ENCODE measurements around the gene PCSK9. TPM values are rescaled to one million over a fixed set of nuclear protein-coding genes. Genes with fewer than 3 reads are reported as not detected.
A peak's percentile ranks its signal among the peaks of the same experiment; 100 is the strongest.

Gene PCSK9
- total RNA-seq, 2 donors from 2014 or later, result 0.21 to 0.27 TPM

DNA sequence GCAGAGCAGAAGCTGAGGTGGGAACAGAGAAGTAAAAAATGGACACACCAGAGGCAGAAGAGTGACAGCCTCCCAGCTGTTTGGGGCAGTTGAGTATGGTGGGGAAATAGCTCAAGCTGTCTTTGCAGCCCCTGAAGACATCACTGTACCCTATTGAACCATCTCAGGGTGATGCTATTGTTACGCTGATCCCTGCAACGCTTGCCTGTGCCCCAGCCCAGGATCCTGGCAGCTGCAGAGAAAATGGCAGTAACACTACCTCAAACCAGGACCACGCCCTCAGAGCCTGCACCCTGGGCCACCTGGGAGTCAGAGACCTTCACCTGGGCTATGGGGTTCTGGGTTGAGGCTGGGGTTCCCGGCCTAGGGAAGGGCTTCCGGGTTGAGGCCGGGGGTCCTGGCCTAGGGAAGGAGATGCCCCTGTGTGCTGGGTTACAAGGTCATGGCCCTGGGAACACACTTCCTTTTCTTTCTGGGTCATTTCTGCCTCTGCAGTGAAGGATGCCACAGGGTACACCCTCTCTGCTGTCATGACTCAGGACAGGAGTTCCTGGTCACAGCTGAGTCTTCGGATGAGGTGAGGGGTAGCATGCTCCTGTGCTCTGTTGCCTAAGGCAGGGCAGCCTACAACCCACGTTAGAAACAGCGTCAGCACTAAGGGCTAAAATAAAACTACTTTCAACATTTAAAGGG is 29.0 kb upstream of the PCSK9 start:
- H3K9me3 ChIP-seq, result no peaks in the 10 kb centered on the region
- H3K4me1 ChIP-seq (ENCODE audit: control insufficient read depth in 1 of 2, low read depth in 2 of 2), result no peaks in the 10 kb centered on the region
- DNase-seq (ENCODE audit: low spot score) (no peak), ATAC-seq (ENCODE audit: insufficient number of reproducible peaks, low FRiP score, low read depth) (no peak)
- no peaks in the 10 kb centered on the region for H3K36me3 ChIP-seq
- H3K27ac ChIP-seq, result no peak overlapping the region
- TF ChIP-seq, protein P1, sequence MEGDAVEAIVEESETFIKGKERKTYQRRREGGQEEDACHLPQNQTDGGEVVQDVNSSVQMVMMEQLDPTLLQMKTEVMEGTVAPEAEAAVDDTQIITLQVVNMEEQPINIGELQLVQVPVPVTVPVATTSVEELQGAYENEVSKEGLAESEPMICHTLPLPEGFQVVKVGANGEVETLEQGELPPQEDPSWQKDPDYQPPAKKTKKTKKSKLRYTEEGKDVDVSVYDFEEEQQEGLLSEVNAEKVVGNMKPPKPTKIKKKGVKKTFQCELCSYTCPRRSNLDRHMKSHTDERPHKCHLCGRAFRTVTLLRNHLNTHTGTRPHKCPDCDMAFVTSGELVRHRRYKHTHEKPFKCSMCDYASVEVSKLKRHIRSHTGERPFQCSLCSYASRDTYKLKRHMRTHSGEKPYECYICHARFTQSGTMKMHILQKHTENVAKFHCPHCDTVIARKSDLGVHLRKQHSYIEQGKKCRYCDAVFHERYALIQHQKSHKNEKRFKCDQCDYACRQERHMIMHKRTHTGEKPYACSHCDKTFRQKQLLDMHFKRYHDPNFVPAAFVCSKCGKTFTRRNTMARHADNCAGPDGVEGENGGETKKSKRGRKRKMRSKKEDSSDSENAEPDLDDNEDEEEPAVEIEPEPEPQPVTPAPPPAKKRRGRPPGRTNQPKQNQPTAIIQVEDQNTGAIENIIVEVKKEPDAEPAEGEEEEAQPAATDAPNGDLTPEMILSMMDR (IDR thresholded peaks at IDR 0.05), result no peak
- no peaks in the 10 kb centered on the region for H3K27me3 ChIP-seq (replicated peaks; ENCODE audit: insufficient read depth)
- no peak overlapping the region for H3K4me3 ChIP-seq

DNA sequence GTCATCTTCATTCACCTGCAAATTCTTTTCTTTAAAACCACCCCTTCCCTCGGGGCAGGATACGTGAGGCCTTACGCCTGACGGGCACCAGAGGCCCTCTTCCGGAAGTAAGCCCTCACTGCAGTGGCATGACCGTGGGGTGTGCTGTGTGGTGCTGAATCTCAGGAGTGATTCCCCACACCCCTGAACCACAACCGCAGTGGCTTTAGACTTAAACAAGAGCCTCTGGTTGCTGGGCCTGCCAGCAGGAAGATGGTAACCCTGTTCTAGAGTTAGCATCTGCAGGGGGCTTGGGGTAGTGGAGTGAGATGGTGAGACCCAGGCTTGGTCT is 28.5 kb upstream of the PCSK9 start:
- Histone ChIP-seq H3K36me3 (no peaks in the 10 kb centered on the region), H3K9me3 (no peaks in the 10 kb centered on the region), H3K4me3 (no peak overlapping the region), H3K4me1 (ENCODE audit: control insufficient read depth in 1 of 2, low read depth in 2 of 2) (peaks cover 0 to 5% of the 10 kb centered on the region in 2 donors), H3K27me3 (replicated peaks; ENCODE audit: insufficient read depth) (no peaks in the 10 kb centered on the region), H3K27ac (no peak overlapping the region)
- no peak for ATAC-seq (ENCODE audit: insufficient number of reproducible peaks, low FRiP score, low read depth)
- TF ChIP-seq, protein P1 (IDR thresholded peaks at IDR 0.05), result no peak
- no peak for DNase-seq (ENCODE audit: low spot score)

DNA sequence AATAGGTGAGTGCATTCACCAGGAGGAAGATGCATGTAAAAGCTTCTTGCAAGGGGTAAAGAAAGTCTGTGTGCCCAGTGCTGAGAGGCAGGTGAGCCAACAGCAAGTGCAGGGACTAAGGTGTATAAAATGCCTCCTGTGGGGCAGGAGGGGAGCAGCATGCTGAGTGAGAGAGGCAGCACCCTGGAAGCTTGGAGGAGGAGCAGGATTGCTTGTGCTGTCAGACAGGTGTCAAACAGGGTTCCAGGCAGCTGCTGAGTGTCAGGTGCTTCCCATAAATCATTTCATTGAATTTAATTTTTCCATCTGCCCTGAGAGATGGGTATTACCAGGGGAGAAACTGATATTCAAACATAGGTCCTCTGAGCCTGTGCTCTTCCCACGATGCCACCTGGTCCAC is 26.7 kb upstream of the PCSK9 start:
- peaks cover 0 to 7% of the 10 kb centered on the region in 2 donors for H3K4me1 ChIP-seq (ENCODE audit: control insufficient read depth in 1 of 2, low read depth in 2 of 2)
- no peak overlapping the region for H3K4me3 ChIP-seq
- ATAC-seq (ENCODE audit: insufficient number of reproducible peaks, low FRiP score, low read depth) (no peak), DNase-seq (ENCODE audit: low spot score) (no peak)
- H3K27me3 ChIP-seq (replicated peaks; ENCODE audit: insufficient read depth), result no peaks in the 10 kb centered on the region
- no peaks in the 10 kb centered on the region for H3K9me3 ChIP-seq
- H3K27ac ChIP-seq, result no peak overlapping the region
- H3K36me3 ChIP-seq, result no peaks in the 10 kb centered on the region
- TF ChIP-seq, protein P1 (IDR thresholded peaks at IDR 0.05), result no peak

DNA sequence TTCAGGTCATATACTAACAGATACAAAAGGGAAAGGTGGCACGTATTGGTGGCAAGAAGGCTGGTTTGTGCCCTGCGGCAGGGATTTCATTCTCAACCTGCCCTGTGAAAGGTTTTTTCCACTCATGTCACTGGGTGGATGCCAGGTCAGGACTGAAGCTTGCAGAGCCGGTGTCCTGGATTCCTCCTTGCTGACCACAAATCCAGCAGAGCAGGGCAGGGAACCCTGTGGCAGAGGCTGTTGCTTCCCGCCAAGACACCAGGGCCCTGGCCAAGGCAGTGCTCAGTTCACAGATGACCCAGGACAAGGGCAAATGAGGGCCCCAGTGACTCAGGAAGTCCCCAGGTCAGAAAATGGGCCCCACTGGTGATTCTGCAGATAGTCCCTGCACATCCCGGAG is 24.2 kb upstream of the PCSK9 start:
- Histone ChIP-seq H3K27me3 (replicated peaks; ENCODE audit: insufficient read depth) (no peaks in the 10 kb centered on the region), H3K9me3 (no peaks in the 10 kb centered on the region), H3K27ac (no peak overlapping the region), H3K36me3 (no peaks in the 10 kb centered on the region), H3K4me1 (ENCODE audit: control insufficient read depth in 1 of 2, low read depth in 2 of 2) (peaks cover 0 to 7% of the 10 kb centered on the region in 2 donors), H3K4me3 (no peak overlapping the region)
- no peak for ATAC-seq (ENCODE audit: insufficient number of reproducible peaks, low FRiP score, low read depth)
- no peak for DNase-seq (ENCODE audit: low spot score)
- TF ChIP-seq, protein P1 (IDR thresholded peaks at IDR 0.05), result no peak

DNA sequence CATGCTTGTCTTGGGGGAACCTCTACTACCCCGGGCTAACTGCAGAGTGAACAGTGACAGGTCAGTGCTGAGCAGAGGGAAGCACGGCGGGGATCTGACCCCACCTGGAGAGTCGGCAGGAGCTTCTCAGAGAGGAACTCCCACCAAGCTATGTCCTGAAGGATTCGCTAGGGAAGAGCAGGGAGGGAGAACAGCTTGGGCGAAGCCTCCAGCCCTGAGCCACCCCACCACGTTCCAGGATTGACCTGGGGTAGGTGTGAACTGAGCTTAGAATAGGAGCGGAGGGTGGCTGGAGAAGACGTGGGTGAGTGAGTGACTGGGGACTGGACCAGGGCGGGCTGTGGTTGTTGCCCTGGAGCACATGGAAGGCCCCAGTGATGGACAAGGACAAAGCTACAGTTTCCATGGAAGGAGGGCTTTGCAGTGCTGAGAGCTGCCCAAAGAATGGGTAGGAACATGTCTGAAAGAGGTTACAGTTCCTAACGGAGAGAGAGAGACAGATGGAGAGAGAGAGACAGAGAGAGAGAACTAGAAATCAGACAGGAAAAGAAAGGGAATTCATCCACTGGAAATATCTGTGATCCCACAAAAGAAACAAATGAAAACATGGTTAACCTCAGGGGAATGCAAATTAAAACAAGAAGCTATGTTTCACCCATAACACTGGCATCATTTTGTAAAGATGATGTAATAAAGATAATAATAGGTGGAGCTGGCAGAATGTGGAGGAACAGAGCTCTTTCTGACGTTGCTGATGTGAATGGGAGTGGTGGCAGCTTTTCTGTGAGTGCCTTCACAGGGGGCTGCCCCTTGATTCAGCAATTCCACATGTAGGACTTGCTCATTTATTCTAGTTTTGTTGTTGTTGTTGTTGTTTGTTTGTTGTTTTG is 23.4 kb upstream of the PCSK9 start:
- Histone ChIP-seq H3K27ac (peak overlapping the region in 1 of 2 donors; percentile 18), H3K4me1 (ENCODE audit: control insufficient read depth in 1 of 2, low read depth in 2 of 2) (peaks cover 0 to 7% of the 10 kb centered on the region in 2 donors), H3K4me3 (no peak overlapping the region), H3K9me3 (no peaks in the 10 kb centered on the region), H3K36me3 (no peaks in the 10 kb centered on the region), H3K27me3 (replicated peaks; ENCODE audit: insufficient read depth) (no peaks in the 10 kb centered on the region)
- TF ChIP-seq, protein P1 (IDR thresholded peaks at IDR 0.05), result no peak
- ATAC-seq (ENCODE audit: insufficient number of reproducible peaks, low FRiP score, low read depth) (peak; percentile 48), DNase-seq (ENCODE audit: low spot score) (no peak)

All from thoracic aorta (tissue), 2 donors.